ENCODE results near the gene GPX4. TPM values are rescaled to one million over a fixed set of nuclear protein-coding genes. Genes with fewer than 3 reads are reported as not detected.

GPX4 gene
- 425 to 478 TPM (median 449 TPM) in 5 replicates for total RNA-seq (2022; extraction: Qiagen RNA extraction; ENCODE audit: low read depth)

GRCh38 chr19:1103708-1104310 lies at the start of gene GPX4:
GPX4 (plus strand) TSS chr19:1103994; CDS start chr19:1104044, 50 bp downstream.

GRCh38 chr19:1066748-1067340 lies 37.0 kb upstream of the GPX4 start, which contains the start of gene ARHGAP45:
ARHGAP45 (plus strand) TSS chr19:1067167; CDS start chr19:1067406, 239 bp downstream.

GRCh38 chr19:1094978-1095701 lies 8.7 kb upstream of the GPX4 start, which contains the start of gene POLR2E:
POLR2E (minus strand) TSS chr19:1095375; CDS start chr19:1095315, 60 bp downstream.

Other genes starting within 250 kb of the GPX4 start
- gene CFD, start 244.3 kb upstream of the GPX4 start, total RNA-seq (2022; extraction: Qiagen RNA extraction; ENCODE audit: low read depth), result 8.2 to 19.0 TPM (median 16.7 TPM) in 5 replicates
- gene MED16, start 210.8 kb upstream of the GPX4 start, total RNA-seq (2022; extraction: Qiagen RNA extraction; ENCODE audit: low read depth), result 10.9 to 20.5 TPM (median 18.7 TPM) in 5 replicates
- not detected in 5 replicates for gene RNU6-9, start 210.5 kb upstream of the GPX4 start, total RNA-seq (2022; extraction: Qiagen RNA extraction; ENCODE audit: low read depth)
- gene R3HDM4, start 190.8 kb upstream of the GPX4 start, total RNA-seq (2022; extraction: Qiagen RNA extraction; ENCODE audit: low read depth), result 27.2 to 42.8 TPM (median 35.9 TPM) in 5 replicates
- 0.17 to 0.43 TPM (median 0.30 TPM) in 5 replicates for gene KISS1R, start 186.7 kb upstream of the GPX4 start, total RNA-seq (2022; extraction: Qiagen RNA extraction; ENCODE audit: low read depth)
- gene ARID3A, start 178.0 kb upstream of the GPX4 start, total RNA-seq (2022; extraction: Qiagen RNA extraction; ENCODE audit: low read depth), result 3.3 to 6.5 TPM (median 5.0 TPM) in 5 replicates
- 48.6 to 71.6 TPM (median 65.8 TPM) in 5 replicates for gene WDR18, start 119.6 kb upstream of the GPX4 start, total RNA-seq (2022; extraction: Qiagen RNA extraction; ENCODE audit: low read depth)
- 1.1 to 2.9 TPM (median 2.4 TPM) in 5 replicates for gene GRIN3B, start 103.6 kb upstream of the GPX4 start, total RNA-seq (2022; extraction: Qiagen RNA extraction; ENCODE audit: low read depth)
- gene TMEM259, start 82.9 kb upstream of the GPX4 start, total RNA-seq (2022; extraction: Qiagen RNA extraction; ENCODE audit: low read depth), result 72.8 to 115 TPM (median 101 TPM) in 5 replicates
- not detected in 5 replicates for gene RNU6-2, start 82.5 kb upstream of the GPX4 start, total RNA-seq (2022; extraction: Qiagen RNA extraction; ENCODE audit: low read depth)
- 48.4 to 58.7 TPM (median 53.6 TPM) in 5 replicates for gene CNN2, start 77.4 kb upstream of the GPX4 start, total RNA-seq (2022; extraction: Qiagen RNA extraction; ENCODE audit: low read depth)
- gene ABCA7, start 63.9 kb upstream of the GPX4 start, total RNA-seq (2022; extraction: Qiagen RNA extraction; ENCODE audit: low read depth), result 4.6 to 9.3 TPM (median 8.6 TPM) in 5 replicates
- 1.1 to 2.0 TPM (median 1.9 TPM) in 5 replicates for gene ARHGAP45, start 36.8 kb upstream of the GPX4 start, total RNA-seq (2022; extraction: Qiagen RNA extraction; ENCODE audit: low read depth)
- 197 to 246 TPM (median 217 TPM) in 5 replicates for gene POLR2E, start 8.6 kb upstream of the GPX4 start, total RNA-seq (2022; extraction: Qiagen RNA extraction; ENCODE audit: low read depth)
- 31.3 to 51.9 TPM (median 45.6 TPM) in 5 replicates for gene SBNO2, start 70.3 kb downstream of the GPX4 start, total RNA-seq (2022; extraction: Qiagen RNA extraction; ENCODE audit: low read depth)
- 31.5 to 40.8 TPM (median 39.5 TPM) in 5 replicates for gene STK11, start 101.8 kb downstream of the GPX4 start, total RNA-seq (2022; extraction: Qiagen RNA extraction; ENCODE audit: low read depth)
- 2.3 to 4.0 TPM (median 3.7 TPM) in 5 replicates for gene CBARP, start 134.0 kb downstream of the GPX4 start, total RNA-seq (2022; extraction: Qiagen RNA extraction; ENCODE audit: low read depth)
- gene ATP5F1D, start 137.8 kb downstream of the GPX4 start, total RNA-seq (2022; extraction: Qiagen RNA extraction; ENCODE audit: low read depth), result 82.4 to 163 TPM (median 149 TPM) in 5 replicates
- gene MIDN, start 144.6 kb downstream of the GPX4 start, total RNA-seq (2022; extraction: Qiagen RNA extraction; ENCODE audit: low read depth), result 42.1 to 48.9 TPM (median 48.2 TPM) in 5 replicates
- 89.0 to 226 TPM (median 98.8 TPM) in 5 replicates for gene CIRBP, start 165.3 kb downstream of the GPX4 start, total RNA-seq (2022; extraction: Qiagen RNA extraction; ENCODE audit: low read depth)
- gene FAM174C, start 171.5 kb downstream of the GPX4 start, total RNA-seq (2022; extraction: Qiagen RNA extraction; ENCODE audit: low read depth), result 50.5 to 96.1 TPM (median 82.6 TPM) in 5 replicates
- 1.1 to 2.1 TPM (median 1.4 TPM) in 5 replicates for gene EFNA2, start 181.9 kb downstream of the GPX4 start, total RNA-seq (2022; extraction: Qiagen RNA extraction; ENCODE audit: low read depth)

All from A549 treated with DMSO at 1 μM for 4 hours (cell line).